Spleen (tissue), 7 donors: ENCODE measurements around the gene DOCK4.

Experiments used
- CTCF ChIP-seq, 11 experiments: fragments of 200-600 bp in 7 of 11; fragments of 450-650 bp in 4 of 11; sonication (generic) in 4 of 11; IDR thresholded peaks in 8 of 11; conservative IDR thresholded peaks in 3 of 11; 1 replicate in 7 of 11; 2 replicates in 4 of 11; pipeline versions ENCODE4 v1.4.0 to v1.8.0; 2016 to 2021; ENCODE audit warnings: antibody characterized with exemption in 11 of 11, inconsistent platforms in 4 of 11, mild to moderate bottlenecking in 1 of 11
- POLR2A ChIP-seq, 3 donors: fragments of 450-650 bp; IDR thresholded peaks; one replicate each; pipeline ENCODE4 v1.5.1; 2017; ENCODE audit warnings: antibody characterized with exemption in 3 of 3, mild to moderate bottlenecking in 1 of 3
- POLR2AphosphoS5 ChIP-seq, 3 donors: sonication (generic); formaldehyde crosslinking; IDR thresholded peaks; one replicate each; pipeline ENCODE4 v1.5.1; 2017; ENCODE audit warnings: antibody characterized with exemption in 3 of 3
- donor health status: DM: no; HTN: no; CAD: no; lungs with moderate emphysema.
- donor health status: DM: no; HTN: no; CAD: no.
- donor health status: DM: no; HTN: no; CAD: no.

GRCh38 chr7:111753968-111754367 lies 452.2 kb downstream of the DOCK4 start:
- no peak for TF ChIP-seq POLR2AphosphoS5 (IDR thresholded peaks at IDR 0.05)
- no peak for TF ChIP-seq CTCF (IDR thresholded peaks at IDR 0.05 in 8 of 11, conservative IDR thresholded peaks at IDR 0.05 in 3 of 11)
- no peak for TF ChIP-seq POLR2A (IDR thresholded peaks at IDR 0.05)
